SK-N-SH treated with all-trans-retinoic acid at 6 μM for 48 hours (cell line): ENCODE data around the gene GRIFIN.

ENCODE experiments used
- ATAC-seq: fragments of 200-7000 bp; cut with Tn5 transposase; 3 replicates; pipeline ENCODE4 v1.9.1; 2020; ENCODE audit warnings: mild to moderate bottlenecking, moderate library complexity
- ARNTL ChIP-seq: fragments of 450-650 bp; formaldehyde crosslinking; IDR thresholded peaks from 2 replicates; pipeline ENCODE4 v1.5.0; 2020; ENCODE audit warnings: low read depth, mild to moderate bottlenecking, moderate library complexity, borderline replicate concordance
- BACH2 ChIP-seq: fragments of 250-450 bp; sonication (Bioruptor Pico); IDR thresholded peaks from 2 replicates; pipeline ENCODE4 v1.9.0; 2021; ENCODE audit warnings: mild to moderate bottlenecking, borderline replicate concordance
- CREB5 ChIP-seq: fragments of 250-450 bp; sonication (Bioruptor Pico); IDR thresholded peaks from 2 replicates; pipeline ENCODE4 v1.5.1; 2020; ENCODE audit warnings: low read depth, mild to moderate bottlenecking, moderate library complexity
- CSDC2 ChIP-seq: fragments of 250-450 bp; sonication (Bioruptor Pico); IDR thresholded peaks from 2 replicates; pipeline ENCODE4 v1.5.0; 2020; ENCODE audit warnings: mild to moderate bottlenecking, moderate library complexity
- CSRNP3 ChIP-seq: fragments of 250-450 bp; sonication (Bioruptor Pico); IDR thresholded peaks from 2 replicates; pipeline ENCODE4 v1.5.1; 2021; ENCODE audit warnings: mild to moderate bottlenecking, moderate library complexity
- ESRRG ChIP-seq: fragments of 250-450 bp; sonication (Bioruptor Pico); IDR thresholded peaks from 2 replicates; pipeline ENCODE4 v1.6.1; 2021; ENCODE audit warnings: mild to moderate bottlenecking
- GLIS3 ChIP-seq: fragments of 250-450 bp; sonication (Bioruptor Pico); IDR thresholded peaks from 2 replicates; pipeline ENCODE4 v1.5.0; 2020; ENCODE audit warnings: mild to moderate bottlenecking, moderate library complexity
- ISL1 ChIP-seq: fragments of 250-450 bp; sonication (Bioruptor Pico); IDR thresholded peaks from 2 replicates; pipeline ENCODE4 v2.1.2; 2022; ENCODE audit warnings: mild to moderate bottlenecking, moderate library complexity
- OSR1 ChIP-seq: fragments of 250-450 bp; sonication (Bioruptor Pico); IDR thresholded peaks from 2 replicates; pipeline ENCODE4 v1.8.0; 2022; ENCODE audit warnings: moderate library complexity, mild to moderate bottlenecking, inconsistent platforms
- PATZ1 ChIP-seq: fragments of 250-450 bp; sonication (Bioruptor Pico); IDR thresholded peaks from 2 replicates; pipeline ENCODE4 v1.8.0; 2020; ENCODE audit warnings: mild to moderate bottlenecking, moderate library complexity, borderline replicate concordance
- POU6F1 ChIP-seq: fragments of 250-450 bp; sonication (Bioruptor Pico); IDR thresholded peaks from 2 replicates; pipeline ENCODE4 v1.8.0; 2021; ENCODE audit warnings: low read depth, mild to moderate bottlenecking, moderate library complexity, borderline replicate concordance
- PPARA ChIP-seq: fragments of 250-450 bp; sonication (Bioruptor Pico); IDR thresholded peaks from 2 replicates; pipeline ENCODE4 v1.5.0; 2020; ENCODE audit warnings: mild to moderate bottlenecking, borderline replicate concordance
- RARB ChIP-seq: fragments of 250-450 bp; sonication (Bioruptor Pico); IDR thresholded peaks from 2 replicates; pipeline ENCODE4 v1.8.0; 2021; ENCODE audit warnings: mild to moderate bottlenecking, moderate library complexity
- SNAI2 ChIP-seq: fragments of 250-450 bp; sonication (Bioruptor Pico); IDR thresholded peaks from 2 replicates; pipeline ENCODE4 v1.5.0; 2020; ENCODE audit warnings: mild to moderate bottlenecking, moderate library complexity
- TCF4 ChIP-seq: fragments of 250-450 bp; sonication (Bioruptor Pico); IDR thresholded peaks from 2 replicates; pipeline ENCODE4 v1.8.0; 2021; ENCODE audit warnings: mild to moderate bottlenecking, moderate library complexity, borderline replicate concordance
- TOX ChIP-seq: fragments of 250-450 bp; sonication (Bioruptor Pico); IDR thresholded peaks from 2 replicates; pipeline ENCODE4 v1.8.0; 2021; ENCODE audit warnings: mild to moderate bottlenecking, moderate library complexity, borderline replicate concordance
- ZC3H10 ChIP-seq: fragments of 250-450 bp; sonication (Bioruptor Pico); IDR thresholded peaks from 2 replicates; pipeline ENCODE4 v1.5.1; 2021; ENCODE audit warnings: mild to moderate bottlenecking, moderate library complexity
- ZFP3 ChIP-seq: fragments of 250-450 bp; sonication (Bioruptor Pico); IDR thresholded peaks from 2 replicates; pipeline ENCODE4 v1.5.0; 2020; ENCODE audit warnings: mild to moderate bottlenecking, moderate library complexity
- ZFP30 ChIP-seq: fragments of 450-650 bp; formaldehyde crosslinking; IDR thresholded peaks from 2 replicates; pipeline ENCODE4 v1.5.0; 2022; ENCODE audit warnings: mild to moderate bottlenecking, moderate library complexity
- ZNF565 ChIP-seq: fragments of 450-650 bp; formaldehyde crosslinking; conservative IDR thresholded peaks from 2 replicates; pipeline ENCODE4 v1.5.0; 2020; ENCODE audit warnings: low read depth, mild to moderate bottlenecking, moderate library complexity
- ZNF70 ChIP-seq: fragments of 450-650 bp; formaldehyde crosslinking; IDR thresholded peaks from 2 replicates; pipeline ENCODE4 v1.5.0; 2020; ENCODE audit warnings: mild to moderate bottlenecking, moderate library complexity
- ZNF8 ChIP-seq: fragments of 450-650 bp; formaldehyde crosslinking; IDR thresholded peaks from 2 replicates; pipeline ENCODE4 v1.5.0; 2020; ENCODE audit warnings: mild to moderate bottlenecking, moderate library complexity
- TF ChIP-seq, protein P1 (sequence below): fragments of 250-450 bp; sonication (Bioruptor Pico); IDR thresholded peaks from 2 replicates; pipeline ENCODE4 v1.5.0; 2020; ENCODE audit warnings: mild to moderate bottlenecking, moderate library complexity

The GRIFIN gene

GRCh38 chr7:2437136-2437535 is 39.1 kb downstream of the GRIFIN start:
- no peak for ATAC-seq
- TF ChIP-seq BACH2 (CRISPR knock-in tag) (no peak), CSRNP3 (CRISPR knock-in tag) (no peak), TCF4 (no peak), ZC3H10 (CRISPR knock-in tag) (no peak), PPARA (CRISPR knock-in tag) (no peak), ZNF8 (CRISPR knock-in tag) (no peak), PATZ1 (CRISPR knock-in tag) (no peak), RARB (CRISPR knock-in tag) (no peak), OSR1 (CRISPR knock-in tag) (no peak), ZNF565 (no peak), ZFP30 (CRISPR knock-in tag) (no peak)
- TF ChIP-seq, protein P1, sequence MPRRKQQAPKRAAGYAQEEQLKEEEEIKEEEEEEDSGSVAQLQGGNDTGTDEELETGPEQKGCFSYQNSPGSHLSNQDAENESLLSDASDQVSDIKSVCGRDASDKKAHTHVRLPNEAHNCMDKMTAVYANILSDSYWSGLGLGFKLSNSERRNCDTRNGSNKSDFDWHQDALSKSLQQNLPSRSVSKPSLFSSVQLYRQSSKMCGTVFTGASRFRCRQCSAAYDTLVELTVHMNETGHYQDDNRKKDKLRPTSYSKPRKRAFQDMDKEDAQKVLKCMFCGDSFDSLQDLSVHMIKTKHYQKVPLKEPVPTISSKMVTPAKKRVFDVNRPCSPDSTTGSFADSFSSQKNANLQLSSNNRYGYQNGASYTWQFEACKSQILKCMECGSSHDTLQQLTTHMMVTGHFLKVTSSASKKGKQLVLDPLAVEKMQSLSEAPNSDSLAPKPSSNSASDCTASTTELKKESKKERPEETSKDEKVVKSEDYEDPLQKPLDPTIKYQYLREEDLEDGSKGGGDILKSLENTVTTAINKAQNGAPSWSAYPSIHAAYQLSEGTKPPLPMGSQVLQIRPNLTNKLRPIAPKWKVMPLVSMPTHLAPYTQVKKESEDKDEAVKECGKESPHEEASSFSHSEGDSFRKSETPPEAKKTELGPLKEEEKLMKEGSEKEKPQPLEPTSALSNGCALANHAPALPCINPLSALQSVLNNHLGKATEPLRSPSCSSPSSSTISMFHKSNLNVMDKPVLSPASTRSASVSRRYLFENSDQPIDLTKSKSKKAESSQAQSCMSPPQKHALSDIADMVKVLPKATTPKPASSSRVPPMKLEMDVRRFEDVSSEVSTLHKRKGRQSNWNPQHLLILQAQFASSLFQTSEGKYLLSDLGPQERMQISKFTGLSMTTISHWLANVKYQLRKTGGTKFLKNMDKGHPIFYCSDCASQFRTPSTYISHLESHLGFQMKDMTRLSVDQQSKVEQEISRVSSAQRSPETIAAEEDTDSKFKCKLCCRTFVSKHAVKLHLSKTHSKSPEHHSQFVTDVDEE (CRISPR knock-in tag) = no peak

GRCh38 chr7:2436341-2437104 is 39.7 kb downstream of the GRIFIN start:
- ATAC-seq = no peak
- TF ChIP-seq ZNF70 = no peak
- TF ChIP-seq ARNTL (CRISPR knock-in tag) = no peak
- TF ChIP-seq ISL1 (CRISPR knock-in tag) = no peak
- no peak for TF ChIP-seq CREB5
- no peak for TF ChIP-seq TOX
- no peak for TF ChIP-seq GLIS3 (CRISPR knock-in tag)
- no peak for TF ChIP-seq POU6F1 (CRISPR knock-in tag)
- TF ChIP-seq ZC3H10 (CRISPR knock-in tag) = no peak
- TF ChIP-seq ZFP3 = no peak
- no peak for TF ChIP-seq PPARA (CRISPR knock-in tag)
- no peak for TF ChIP-seq ZNF8 (CRISPR knock-in tag)
- no peak for TF ChIP-seq ZNF565

DNA sequence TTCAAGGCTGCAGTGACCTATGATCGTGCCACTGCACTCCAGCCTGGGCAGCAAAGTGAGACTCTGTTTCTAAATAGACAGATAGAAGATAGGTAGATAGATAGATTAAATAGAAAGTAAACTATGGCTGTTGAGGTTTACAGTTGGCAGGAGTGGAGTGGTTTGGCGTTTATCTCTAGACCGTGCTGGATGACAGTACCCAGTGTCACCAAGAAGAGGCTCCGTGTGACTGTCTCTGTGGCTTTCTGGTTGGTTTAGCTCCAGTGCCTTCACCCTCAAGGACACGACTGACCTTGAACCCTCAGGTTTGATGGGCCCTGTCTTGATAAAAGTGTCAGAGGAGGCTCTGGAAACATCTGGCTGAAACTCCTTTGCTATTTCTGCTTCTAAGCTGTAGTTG is 41.1 kb downstream of the GRIFIN start:
- ATAC-seq = no peak
- no peak for TF ChIP-seq ZNF70
- TF ChIP-seq PPARA (CRISPR knock-in tag) = no peak
- TF ChIP-seq, protein P1 (CRISPR knock-in tag) = no peak
- no peak for TF ChIP-seq ZFP3
- TF ChIP-seq CSDC2 (CRISPR knock-in tag) = no peak
- TF ChIP-seq SNAI2 = no peak
- no peak for TF ChIP-seq RARB (CRISPR knock-in tag)
- no peak for TF ChIP-seq TCF4
- no peak for TF ChIP-seq ESRRG (CRISPR knock-in tag)
- no peak for TF ChIP-seq ARNTL (CRISPR knock-in tag)
- TF ChIP-seq ZC3H10 (CRISPR knock-in tag) = no peak
- no peak for TF ChIP-seq ZFP30 (CRISPR knock-in tag)
- no peak for TF ChIP-seq TOX
- no peak for TF ChIP-seq BACH2 (CRISPR knock-in tag)
- no peak for TF ChIP-seq GLIS3 (CRISPR knock-in tag)
- TF ChIP-seq PATZ1 (CRISPR knock-in tag) = no peak
- TF ChIP-seq ZNF565 = no peak
